ENCODE results near the gene LIMK1.

The LIMK1 gene

GRCh38 chr7:74083928-74084721 is 521 bp downstream of the LIMK1 start:
- DNase-seq (ENCODE audit: low read depth in 3 of 3): peak in 1 of 3 donors; percentile 21

GRCh38 chr7:74084722-74085578 is 1.3 kb downstream of the LIMK1 start:
- no peak for DNase-seq (ENCODE audit: low read depth in 3 of 3)

- no peak for DNase-seq (ENCODE audit: low read depth in 3 of 3)
Measured at GRCh38 chr7:74087791-74088453, 4.3 kb downstream of the LIMK1 start.

- no peak for DNase-seq (ENCODE audit: low read depth in 3 of 3)
Measured at GRCh38 chr7:74092321-74092963, 8.8 kb downstream of the LIMK1 start.

- no peak for DNase-seq (ENCODE audit: low read depth in 3 of 3)
Measured at GRCh38 chr7:74092964-74093471, 9.4 kb downstream of the LIMK1 start.

GRCh38 chr7:74093671-74094223 is 10.1 kb downstream of the LIMK1 start:
- DNase-seq (ENCODE audit: low read depth in 3 of 3): peak in 1 of 3 donors; percentile 12

- DNase-seq (ENCODE audit: low read depth in 3 of 3): peak; percentile 65 to 84 (median 68)
Measured at GRCh38 chr7:74094224-74095101, 10.9 kb downstream of the LIMK1 start.

GRCh38 chr7:74095135-74095534 is 11.5 kb downstream of the LIMK1 start:
- no peak for DNase-seq (ENCODE audit: low read depth in 3 of 3)

GRCh38 chr7:74097937-74098614 is 14.5 kb downstream of the LIMK1 start:
- no peak for DNase-seq (ENCODE audit: low read depth in 3 of 3)

GRCh38 chr7:74099031-74099430 is 15.4 kb downstream of the LIMK1 start:
- DNase-seq (ENCODE audit: low read depth in 3 of 3): no peak

- DNase-seq (ENCODE audit: low read depth in 3 of 3): no peak
Measured at GRCh38 chr7:74101061-74101681, 17.6 kb downstream of the LIMK1 start.

GRCh38 chr7:74103219-74103772 is 19.7 kb downstream of the LIMK1 start:
- DNase-seq (ENCODE audit: low read depth in 3 of 3): no peak

- DNase-seq (ENCODE audit: low read depth in 3 of 3): no peak
Measured at GRCh38 chr7:74104702-74105101, 21.1 kb downstream of the LIMK1 start.

- DNase-seq (ENCODE audit: low read depth in 3 of 3): no peak
Measured at GRCh38 chr7:74105992-74106391, 22.4 kb downstream of the LIMK1 start.

GRCh38 chr7:74106846-74107245 is 23.2 kb downstream of the LIMK1 start:
- DNase-seq (ENCODE audit: low read depth in 3 of 3): no peak

GRCh38 chr7:74115326-74115725 is 31.7 kb downstream of the LIMK1 start:
- DNase-seq (ENCODE audit: low read depth in 3 of 3): no peak

GRCh38 chr7:74116356-74116755 is 32.8 kb downstream of the LIMK1 start:
- no peak for DNase-seq (ENCODE audit: low read depth in 3 of 3)

GRCh38 chr7:74119831-74120230 is 36.2 kb downstream of the LIMK1 start:
- DNase-seq (ENCODE audit: low read depth in 3 of 3): no peak

All from stimulated activated CD4-positive, alpha-beta T cell treated with anti-CD3 and anti-CD28 coated beads, TNF-alpha, amount 100 ng/mL, for 48 hours (primary cell).